Gastrocnemius medialis (tissue), 4 donors: ENCODE data around the gene TAMALIN. TPM values are rescaled to one million over a fixed set of nuclear protein-coding genes. Genes with fewer than 3 reads are reported as not detected.

ENCODE experiments used
- ATAC-seq, 2 donors: fragments of 150-250 bp; one replicate each; pipeline ENCODE4 v1.9.1; 2016
- DNase-seq, 2 donors: peaks; one replicate each; pipeline ENCODE4 v3.0.0-alpha.2; 2019
- H3K27ac ChIP-seq, 4 donors: fragments of 200-600 bp; sonication (generic); 1 replicate in 1 of 4; 2 replicates in 3 of 4; pipeline ENCODE4 v1.5.1; 2016 to 2018; ENCODE audit warnings: mild to moderate bottlenecking in 2 of 4, moderate library complexity in 1 of 4
- H3K27me3 ChIP-seq, 3 donors: fragments of 200-600 bp; sonication (generic) in 2 of 3; 1 replicate in 1 of 3; 2 replicates in 2 of 3; pipeline versions ENCODE4 v1.5.1 to v1.6.0; 2016 to 2019; ENCODE audit warnings: mild to moderate bottlenecking in 1 of 3, moderate library complexity in 1 of 3
- H3K36me3 ChIP-seq, 2 donors: fragments of 200-600 bp; sonication (generic) in 1 of 2; one replicate each; pipeline ENCODE4 v1.5.1; 2017 to 2018
- H3K4me1 ChIP-seq, 2 donors: fragments of 200-600 bp; sonication (generic) in 1 of 2; one replicate each; pipeline ENCODE4 v1.5.1; 2016 to 2017; ENCODE audit warnings: mild to moderate bottlenecking in 2 of 2
- H3K4me3 ChIP-seq, 4 donors: fragments of 200-600 bp; sonication (generic) in 3 of 4; 1 replicate in 1 of 4; 2 replicates in 3 of 4; pipeline ENCODE4 v1.5.1; 2016 to 2019; ENCODE audit warnings: mild to moderate bottlenecking in 2 of 4
- H3K9me3 ChIP-seq, 3 donors: fragments of 200-600 bp; sonication (generic) in 2 of 3; 1 replicate in 1 of 3; 2 replicates in 2 of 3; pipeline ENCODE4 v1.5.1; 2016 to 2019
- POLR2A ChIP-seq, 2 donors: fragments of 450-650 bp; IDR thresholded peaks; one replicate each; pipeline ENCODE4 v1.6.1; 2017; ENCODE audit warnings: antibody characterized with exemption in 2 of 2, mild to moderate bottlenecking in 2 of 2, moderate library complexity in 2 of 2
- in situ Hi-C, 4 donors: fragments of 200-750 bp; cut with MboI; loops; one replicate each; pipeline versions ENCODE4 v1.15.0 to v1.8.0; 2017; ENCODE audit warnings: low sequenced_read_pairs in 4 of 4
- intact Hi-C: fragments of 100-400 bp; cut with DNase I; formaldehyde crosslinking; loops from one replicate; pipeline ENCODE4 v1.15.1; 2023; ENCODE audit warnings: low total_unique reads
- total RNA-seq, 4 donors: library from RNA; depleted of rRNA; stranded (reverse); fragments of >200 nt; gene quantifications; one replicate each; pipeline versions ENCODE4 v1.1.0 to v1.2.3, GENCODE V29; 2016
- TF ChIP-seq, protein P1 (sequence below), 5 experiments: fragments of 450-650 bp in 3 of 5; fragments of 200-600 bp in 2 of 5; sonication (generic) in 2 of 5; IDR thresholded peaks in 4 of 5; conservative IDR thresholded peaks in 1 of 5; 1 replicate in 4 of 5; 2 replicates in 1 of 5; pipeline ENCODE4 v1.5.1; 2016 to 2019; ENCODE audit warnings: antibody characterized with exemption in 5 of 5, mild to moderate bottlenecking in 3 of 5, moderate library complexity in 3 of 5

The TAMALIN gene
- total RNA-seq, 4 donors from 2014 or later: 9.3 to 14.9 (median 11.8) TPM

DNA sequence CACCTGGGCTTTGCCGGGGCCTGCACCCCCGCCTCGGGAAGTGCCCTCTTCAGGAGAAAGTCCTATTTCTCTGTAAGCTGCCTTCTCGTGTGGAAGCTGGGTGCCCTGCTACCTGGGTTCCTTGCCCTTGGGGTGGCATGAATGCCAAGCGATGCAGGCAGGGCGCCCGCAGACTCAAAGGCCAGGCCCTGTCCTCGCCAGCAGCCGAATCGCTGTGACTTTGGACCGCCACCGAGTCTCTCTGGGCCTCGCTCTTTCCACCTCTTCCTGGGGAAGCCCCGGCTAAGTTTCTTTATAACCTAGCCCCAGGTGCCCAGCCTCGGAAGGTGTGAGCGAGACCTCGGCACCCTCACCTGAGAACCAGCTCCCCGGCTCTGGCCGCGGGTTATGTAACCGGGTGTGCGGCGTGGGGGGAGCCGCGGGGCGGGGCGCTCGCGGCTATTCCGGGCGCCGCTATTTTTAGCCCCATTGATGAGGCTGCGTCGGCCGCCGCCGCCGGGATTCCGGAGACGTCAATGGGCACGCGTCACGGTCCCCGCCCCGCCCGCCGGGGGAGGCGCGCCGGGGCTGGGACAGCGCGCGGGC is 29.9 kb downstream of the TAMALIN start:
- DNase-seq (peak; percentile 83 to 89), ATAC-seq (peak; percentile 55 to 60)
- intact Hi-C loops: no loop called here
- Histone ChIP-seq H3K4me3 (peak overlapping the region; percentile 41 to 66 (median 56)), H3K36me3 (no peaks in the 10 kb centered on the region), H3K4me1 (peaks cover 35 to 63% of the 10 kb centered on the region in 2 donors), H3K9me3 (no peaks in the 10 kb centered on the region), H3K27ac (peak overlapping the region; percentile 88 to 95 (median 91)), H3K27me3 (no peaks in the 10 kb centered on the region)
- in situ Hi-C loops: no loop called here
- TF ChIP-seq, protein P1, sequence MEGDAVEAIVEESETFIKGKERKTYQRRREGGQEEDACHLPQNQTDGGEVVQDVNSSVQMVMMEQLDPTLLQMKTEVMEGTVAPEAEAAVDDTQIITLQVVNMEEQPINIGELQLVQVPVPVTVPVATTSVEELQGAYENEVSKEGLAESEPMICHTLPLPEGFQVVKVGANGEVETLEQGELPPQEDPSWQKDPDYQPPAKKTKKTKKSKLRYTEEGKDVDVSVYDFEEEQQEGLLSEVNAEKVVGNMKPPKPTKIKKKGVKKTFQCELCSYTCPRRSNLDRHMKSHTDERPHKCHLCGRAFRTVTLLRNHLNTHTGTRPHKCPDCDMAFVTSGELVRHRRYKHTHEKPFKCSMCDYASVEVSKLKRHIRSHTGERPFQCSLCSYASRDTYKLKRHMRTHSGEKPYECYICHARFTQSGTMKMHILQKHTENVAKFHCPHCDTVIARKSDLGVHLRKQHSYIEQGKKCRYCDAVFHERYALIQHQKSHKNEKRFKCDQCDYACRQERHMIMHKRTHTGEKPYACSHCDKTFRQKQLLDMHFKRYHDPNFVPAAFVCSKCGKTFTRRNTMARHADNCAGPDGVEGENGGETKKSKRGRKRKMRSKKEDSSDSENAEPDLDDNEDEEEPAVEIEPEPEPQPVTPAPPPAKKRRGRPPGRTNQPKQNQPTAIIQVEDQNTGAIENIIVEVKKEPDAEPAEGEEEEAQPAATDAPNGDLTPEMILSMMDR (IDR thresholded peaks at IDR 0.05 in 4 of 5, conservative IDR thresholded peaks at IDR 0.05 in 1 of 5): no peak
- TF ChIP-seq POLR2A (IDR thresholded peaks at IDR 0.05): peak; percentile 67 to 92

DNA sequence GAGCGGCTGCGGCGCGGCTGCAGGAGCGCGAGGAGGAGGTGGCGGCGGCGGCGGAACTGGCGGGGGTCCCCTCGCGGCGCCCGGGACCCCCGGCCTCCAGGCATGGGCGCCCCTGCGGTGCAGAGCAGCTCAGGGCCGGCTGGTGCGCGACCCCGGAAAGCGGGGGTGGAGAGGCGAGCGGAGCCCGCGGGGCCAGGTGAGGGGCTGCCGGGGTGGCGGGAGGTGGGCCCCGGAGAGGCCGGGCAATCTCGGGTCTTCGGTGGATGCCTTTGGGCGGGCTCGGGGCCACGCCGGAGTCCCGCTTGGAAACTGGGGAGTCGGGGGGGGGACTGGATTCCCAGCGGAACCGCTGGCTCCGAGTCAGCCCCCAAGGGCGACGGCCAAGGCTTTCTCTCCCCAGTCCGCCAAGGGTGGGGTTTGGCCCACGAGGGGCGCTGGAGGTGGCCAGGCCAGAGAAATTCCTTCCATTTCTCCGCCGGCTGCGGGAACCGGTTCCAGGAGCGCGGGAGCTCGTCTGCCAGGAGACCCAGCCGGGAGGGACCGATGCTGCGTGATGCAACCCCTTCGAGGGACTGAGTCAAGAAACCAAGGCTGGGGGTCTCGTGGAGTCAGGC is 30.6 kb downstream of the TAMALIN start:
- Histone ChIP-seq H3K4me3 (peak overlapping the region; percentile 66 to 95 (median 66)), H3K4me1 (peaks cover 33 to 63% of the 10 kb centered on the region in 2 donors), H3K27me3 (no peaks in the 10 kb centered on the region), H3K36me3 (no peaks in the 10 kb centered on the region), H3K9me3 (no peaks in the 10 kb centered on the region), H3K27ac (peak overlapping the region; percentile 88 to 95 (median 90))
- ATAC-seq: peak in 1 of 2 donors; percentile 2
- in situ Hi-C loops (no loop called here), intact Hi-C loops (no loop called here)
- TF ChIP-seq, protein P1 (IDR thresholded peaks at IDR 0.05 in 4 of 5, conservative IDR thresholded peaks at IDR 0.05 in 1 of 5): peak in 1 of 5 experiments; percentile 15
- no peak for TF ChIP-seq POLR2A (IDR thresholded peaks at IDR 0.05)
- peak in 1 of 2 donors; percentile 62 for DNase-seq

DNA sequence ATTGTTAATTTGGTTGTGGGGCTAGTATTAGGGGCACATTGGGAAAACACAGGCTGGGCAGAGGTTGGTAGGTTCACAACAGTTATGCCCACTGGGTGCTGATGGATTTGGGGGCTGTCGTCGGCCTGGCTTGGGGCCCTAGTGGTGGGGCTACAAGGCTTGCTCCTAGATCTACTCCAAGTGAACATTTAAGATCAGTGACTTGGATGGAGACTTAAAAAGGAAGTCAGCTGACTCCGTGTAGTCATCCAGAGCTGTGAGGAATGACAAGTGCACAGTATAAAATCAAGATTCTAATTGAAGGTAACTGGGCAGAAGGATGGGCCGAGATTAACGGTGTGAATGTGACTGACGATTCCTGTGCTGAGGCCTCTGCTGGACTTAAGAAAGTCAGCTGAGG is 31.7 kb downstream of the TAMALIN start:
- no peaks in the 10 kb centered on the region for H3K36me3 ChIP-seq
- no peaks in the 10 kb centered on the region for H3K27me3 ChIP-seq
- in situ Hi-C loops: no loop called here
- peaks cover 37 to 64% of the 10 kb centered on the region in 2 donors for H3K4me1 ChIP-seq
- peak in 1 of 2 donors; percentile 57 for TF ChIP-seq POLR2A (IDR thresholded peaks at IDR 0.05)
- TF ChIP-seq, protein P1 (IDR thresholded peaks at IDR 0.05 in 4 of 5, conservative IDR thresholded peaks at IDR 0.05 in 1 of 5): no peak
- intact Hi-C loops: no loop called here
- no peak for ATAC-seq
- DNase-seq: no peak
- peak overlapping the region in 2 of 4 donors; percentile 66 to 95 for H3K4me3 ChIP-seq
- peak overlapping the region; percentile 88 to 95 (median 90) for H3K27ac ChIP-seq
- H3K9me3 ChIP-seq: no peaks in the 10 kb centered on the region

DNA sequence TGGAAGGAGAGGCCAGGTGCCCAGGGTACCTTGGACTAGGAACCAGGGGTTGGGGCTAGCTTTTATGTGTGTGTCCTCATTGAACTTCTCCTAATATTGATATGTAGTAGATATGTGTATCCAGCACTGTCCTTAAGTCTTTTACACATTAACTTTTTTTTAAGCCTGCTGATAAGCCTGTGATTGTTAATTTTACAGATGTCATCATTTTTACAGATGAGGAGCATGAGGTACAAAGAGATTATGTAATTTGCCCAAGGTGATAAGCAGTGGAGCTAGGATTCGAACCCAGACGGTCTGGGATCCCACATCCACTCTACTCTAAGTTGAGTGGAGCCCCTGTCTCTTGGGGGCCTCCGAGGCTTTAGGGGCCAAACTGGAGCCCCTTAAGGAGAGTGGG is 34.3 kb downstream of the TAMALIN start:
- no peaks in the 10 kb centered on the region for H3K36me3 ChIP-seq
- DNase-seq: no peak
- peaks cover 46 to 53% of the 10 kb centered on the region in 2 donors for H3K4me1 ChIP-seq
- no peak for ATAC-seq
- in situ Hi-C loops: no loop called here
- TF ChIP-seq, protein P1 (IDR thresholded peaks at IDR 0.05 in 4 of 5, conservative IDR thresholded peaks at IDR 0.05 in 1 of 5): no peak
- no peak for TF ChIP-seq POLR2A (IDR thresholded peaks at IDR 0.05)
- H3K9me3 ChIP-seq: no peaks in the 10 kb centered on the region
- no peak overlapping the region for H3K4me3 ChIP-seq
- peak overlapping the region; percentile 90 to 98 (median 94) for H3K27ac ChIP-seq
- H3K27me3 ChIP-seq: no peaks in the 10 kb centered on the region
- intact Hi-C loops: loop anchor here (5.0 kb wide), 1 partner anchor 1006 kb away; no protein-coding TSS in a partner anchor
